NT2/D1 (cell line): ENCODE data around the gene ADAM17.

Experiments used
- SUZ12 ChIP-seq: IDR thresholded peaks from 2 replicates; pipeline ENCODE4 v1.6.1; 2011; ENCODE audit not compliant: insufficient read length, insufficient read depth; ENCODE audit errors: extremely low read depth
- YY1 ChIP-seq: IDR thresholded peaks from 2 replicates; pipeline ENCODE4 v1.6.1; 2011; ENCODE audit not compliant: insufficient read length, insufficient read depth
- ZNF274 ChIP-seq: IDR thresholded peaks from 2 replicates; pipeline ENCODE4 v1.6.1; 2011; ENCODE audit warnings: mild to moderate bottlenecking, low read depth, low read length

- TF ChIP-seq YY1 (no peak), SUZ12 (no peak), ZNF274 (no peak)
These were observed 27.4 kb downstream of the ADAM17 start for GRCh38 chr2:9527995-9528787.
